SK-N-SH (cell line): Measurements from ENCODE around the gene ARID1B. TPM values are rescaled to one million over a fixed set of nuclear protein-coding genes. Genes with fewer than 3 reads are reported as not detected.

Experiments
- CTCF ChIA-PET: fragments of 300-600, 350-600 bp; formaldehyde crosslinking; extraction: SDS; loops from one replicate; lab custom pipeline; 2021; lab: Yijun Ruan, JAX
- POLR2A ChIA-PET: fragments of 350-600 bp; sonication (Branson Sonifier 250); formaldehyde crosslinking; extraction: SDS; loops from one replicate; lab custom pipeline; 2020; ENCODE audit warnings: antibody characterized with exemption, inconsistent platforms; lab: Yijun Ruan, JAX
- DNase-seq: peaks from one replicate; pipeline ENCODE4 v3.0.0; 2012
- H2AFZ ChIP-seq: fragments of 200-600 bp; sonication (generic); 2 replicates; pipeline ENCODE4 v1.8.1; 2016; ENCODE audit warnings: antibody characterized with exemption, mild to moderate bottlenecking, low read depth
- H3F3A ChIP-seq: fragments of 200-600 bp; sonication (generic); replicated peaks from 2 replicates; pipeline ENCODE3; 2016; ENCODE audit warnings: antibody characterized with exemption, mild to moderate bottlenecking; ENCODE audit not compliant: insufficient read depth
- H3K27ac ChIP-seq, 2 experiments: fragments of 200-500 bp in 1 of 2; fragments of 200-600 bp in 1 of 2; sonication (Bioruptor generic) in 1 of 2; sonication (generic), shearing (Covaris generic) in 1 of 2; 2 replicates each; pipeline versions ENCODE4 v1.5.1 to v1.6.1; 2014 to 2016; ENCODE audit warnings: low read depth in 2 of 2, inconsistent platforms in 1 of 2, low read length in 1 of 2, mild to moderate bottlenecking in 1 of 2, mixed read lengths in 1 of 2
- H3K27me3 ChIP-seq: fragments of 200-600 bp; sonication (generic), shearing (Covaris generic); 2 replicates; pipeline ENCODE4 v1.6.1; 2016; ENCODE audit warnings: mixed run types; ENCODE audit not compliant: insufficient read depth
- H3K36me3 ChIP-seq, 2 experiments: fragments of 200-500 bp in 1 of 2; fragments of 200-600 bp in 1 of 2; sonication (Bioruptor generic) in 1 of 2; sonication (generic) in 1 of 2; replicated peaks in 1 of 2; 2 replicates each; pipeline versions ENCODE3 to v1.5.1; 2014 to 2016; ENCODE audit warnings: low read length in 1 of 2, mild to moderate bottlenecking in 1 of 2; ENCODE audit not compliant: insufficient read depth in 2 of 2, control insufficient read depth in 1 of 2
- H3K4me1 ChIP-seq, 2 experiments: fragments of 200-500 bp in 1 of 2; fragments of 200-600 bp in 1 of 2; sonication (Bioruptor generic) in 1 of 2; sonication (generic), shearing (Covaris generic) in 1 of 2; 2 replicates each; pipeline versions ENCODE4 v1.5.1 to v1.6.1; 2014 to 2016; ENCODE audit warnings: low read depth in 1 of 2, low read length in 1 of 2, mixed run types in 1 of 2; ENCODE audit not compliant: insufficient read depth in 2 of 2, control insufficient read depth in 1 of 2
- H3K4me2 ChIP-seq: fragments of 200-600 bp; sonication (generic), shearing (Covaris generic); 2 replicates; pipeline ENCODE4 v1.6.1; 2017; ENCODE audit warnings: mixed run types
- H3K4me3 ChIP-seq, 2 experiments: fragments of 200-500 bp in 1 of 2; fragments of 200-600 bp in 1 of 2; sonication (Bioruptor generic) in 1 of 2; sonication (generic), shearing (Covaris generic) in 1 of 2; 2 replicates each; pipeline versions ENCODE4 v1.5.1 to v1.8.1; 2014 to 2016; ENCODE audit warnings: low read depth in 2 of 2, inconsistent platforms in 1 of 2, low read length in 1 of 2, mild to moderate bottlenecking in 1 of 2, mixed read lengths in 1 of 2, moderate library complexity in 1 of 2
- H3K79me2 ChIP-seq: fragments of 200-600 bp; sonication (generic); 2 replicates; pipeline ENCODE4 v1.8.1; 2017; ENCODE audit warnings: mild to moderate bottlenecking; ENCODE audit not compliant: insufficient read depth
- H3K9ac ChIP-seq: fragments of 200-600 bp; sonication (generic); 2 replicates; pipeline ENCODE4 v1.6.1; 2017; ENCODE audit warnings: mixed run types
- H3K9me2 ChIP-seq: fragments of 200-600 bp; sonication (generic); 2 replicates; pipeline ENCODE4 v1.6.1; 2017; ENCODE audit warnings: mixed run types
- H3K9me3 ChIP-seq: fragments of 200-600 bp; sonication (generic); 2 replicates; pipeline ENCODE4 v1.6.1; 2017; ENCODE audit warnings: mixed run types, mild to moderate bottlenecking, moderate library complexity
- H4K20me1 ChIP-seq: fragments of 200-600 bp; sonication (generic); 2 replicates; pipeline ENCODE4 v1.6.1; 2017; ENCODE audit warnings: mild to moderate bottlenecking, mixed run types; ENCODE audit not compliant: insufficient read depth
- EZH2phosphoT487 ChIP-seq: fragments of 200-600 bp; sonication (generic); IDR thresholded peaks from 2 replicates; pipeline ENCODE4 v1.6.1; 2017; ENCODE audit warnings: low read depth, mixed run types, mild to moderate bottlenecking, antibody characterized with exemption, moderate library complexity, borderline replicate concordance
- FOXJ3 ChIP-seq: sonication (generic); formaldehyde crosslinking; IDR thresholded peaks from 2 replicates; pipeline ENCODE4 v1.5.1; 2020; ENCODE audit warnings: mild to moderate bottlenecking, missing genetic modification reagents
- FOXM1 ChIP-seq: IDR thresholded peaks from 2 replicates; pipeline ENCODE4 v1.4.0; 2012; ENCODE audit warnings: low read depth, mild to moderate bottlenecking
- GATA2 ChIP-seq: sonication (generic); formaldehyde crosslinking; IDR thresholded peaks from 2 replicates; pipeline ENCODE4 v1.5.0; 2020; ENCODE audit warnings: mild to moderate bottlenecking, missing genetic modification reagents
- JUND ChIP-seq: IDR thresholded peaks from 2 replicates; pipeline ENCODE4 v1.4.0; 2012
- MEF2A ChIP-seq: IDR thresholded peaks from 2 replicates; pipeline ENCODE4 v1.4.0; 2012; ENCODE audit warnings: low read depth, borderline replicate concordance
- NFIC ChIP-seq: IDR thresholded peaks from 2 replicates; pipeline ENCODE4 v1.4.0; 2012; ENCODE audit warnings: borderline replicate concordance
- PBX3 ChIP-seq: IDR thresholded peaks from 2 replicates; pipeline ENCODE4; 2012
- POLR2AphosphoS5 ChIP-seq: IDR thresholded peaks from 2 replicates; pipeline ENCODE4 v1.6.1; 2012; ENCODE audit warnings: low read depth, low read length
- SIN3A ChIP-seq: IDR thresholded peaks from 2 replicates; pipeline ENCODE4 v1.6.1; 2012; ENCODE audit warnings: low read depth, mild to moderate bottlenecking, low read length, moderate library complexity, borderline replicate concordance
- TAF1 ChIP-seq: IDR thresholded peaks from 2 replicates; pipeline ENCODE4 v1.6.1; 2012; ENCODE audit warnings: low read depth, mild to moderate bottlenecking, low read length, moderate library complexity, borderline replicate concordance
- TCF12 ChIP-seq: IDR thresholded peaks from 2 replicates; pipeline ENCODE4 v1.4.0; 2012
- TEAD4 ChIP-seq: IDR thresholded peaks from 2 replicates; pipeline ENCODE4 v1.4.0; 2012; ENCODE audit warnings: mild to moderate bottlenecking, borderline replicate concordance; ENCODE audit not compliant: insufficient read depth
- USF1 ChIP-seq: IDR thresholded peaks from 2 replicates; pipeline ENCODE4 v1.4.0; 2012; ENCODE audit warnings: low read depth, borderline replicate concordance
- USF2 ChIP-seq: fragments of 150-350 bp; IDR thresholded peaks from 2 replicates; pipeline ENCODE4 v1.6.1; 2017; ENCODE audit warnings: antibody characterized with exemption, low read length, low read depth, borderline replicate concordance
- YY1 ChIP-seq: IDR thresholded peaks from 2 replicates; pipeline ENCODE4 v1.4.0; 2012; ENCODE audit warnings: low read depth, mild to moderate bottlenecking
- WGBS: methylation state at CpG from one replicate; pipeline ENCODE4 v1.1.6; 2017; ENCODE audit warnings: low lambda C conversion rate; 5-methylcytosine and 5-hydroxymethylcytosine counted together
- polyA plus RNA-seq, 3 experiments: library from polyadenylated mRNA; depleted of rRNA; stranded (reverse); fragments of >200 nt; gene quantifications; 2 replicates each; pipeline ENCODE4 v1.2.3, GENCODE V29; 2012

The ARID1B gene
- polyA plus RNA-seq, 1 of the 3 experiments (the other 2 are of a cell fraction) = 13.6 TPM

- TF ChIP-seq MEF2A (no peak), FOXM1 (no peak), FOXJ3 (CRISPR knock-in tag) (no peak), TEAD4 (no peak), POLR2AphosphoS5 (no peak), EZH2phosphoT487 (no peak), GATA2 (CRISPR knock-in tag) (no peak)
- TF ChIP-seq, all 33 proteins: peak for 0
Measured at GRCh38 chr6:157238346-157238745, 461.2 kb downstream of the ARID1B start (continued).

GRCh38 chr6:157239148-157239547 is 462.0 kb downstream of the ARID1B start:
- no peak overlapping the region for H2AFZ ChIP-seq

More at GRCh38 chr6:157239148-157239547, 462.0 kb downstream of the ARID1B start:
- Histone ChIP-seq H3K4me1 (no peaks in the 10 kb centered on the region), H3K9me3 (no peaks in the 10 kb centered on the region), H3K4me2 (no peak overlapping the region), H3K79me2 (no peaks in the 10 kb centered on the region), H3K9me2 (no peaks in the 10 kb centered on the region), H4K20me1 (no peaks in the 10 kb centered on the region), H3K36me3 (no peaks in the 10 kb centered on the region), H3F3A (no peaks in the 10 kb centered on the region), H3K4me3 (no peak overlapping the region), H3K9ac (no peak overlapping the region), H3K27ac (no peak overlapping the region), H3K27me3 (no peaks in the 10 kb centered on the region)
- ChIA-PET POLR2A (no interaction called here), CTCF (interaction anchor here (1.0 kb wide), 1 partner anchor 35 kb away, joined by 3 read pairs; no protein-coding TSS in a partner anchor)
- WGBS = 66% methylated on average over 2 of the region's 3 CpGs
- no peak for TF ChIP-seq NFIC
- no peak for TF ChIP-seq USF2
- no peak for TF ChIP-seq PBX3
- TF ChIP-seq SIN3A = no peak
- TF ChIP-seq JUND = no peak
- TF ChIP-seq TEAD4 = no peak
- no peak for TF ChIP-seq TCF12
- TF ChIP-seq YY1 = no peak
- TF ChIP-seq POLR2AphosphoS5 = no peak
- no peak for TF ChIP-seq FOXJ3 (CRISPR knock-in tag)
- TF ChIP-seq TAF1 = no peak
- no peak for TF ChIP-seq EZH2phosphoT487
- no peak for TF ChIP-seq USF1
- TF ChIP-seq MEF2A = no peak
- DNase-seq = no peak
